K562 (cell line): ENCODE data around the gene PDCD7. TPM values are rescaled to one million over a fixed set of nuclear protein-coding genes. Genes with fewer than 3 reads are reported as not detected.
A peak's percentile ranks its signal among the peaks of the same experiment; 100 is the strongest.

Experiments
- ATAC-seq: fragments of 200-7000 bp; cut with Tn5 transposase; 3 replicates; pipeline ENCODE4 v1.9.1; 2020; ENCODE audit warnings: moderate library complexity
- BruUV-seq: library from RNA; stranded (reverse); fragments of 400-500 nt; replicated peaks from 2 replicates; lab custom pipeline; 2021; lab: Mats Ljungman, UMichigan
- CTCF ChIA-PET: fragments of 300-600 bp; formaldehyde crosslinking; extraction: SDS; loops from one replicate; lab custom pipeline; 2021; ENCODE audit warnings: low intra/inter-chr PET ratio; lab: Yijun Ruan, JAX
- POLR2A ChIA-PET: fragments of 300-600, 350-650 bp; sonication (Branson Sonifier 250); formaldehyde crosslinking; extraction: SDS; loops from one replicate; lab custom pipeline; 2021; ENCODE audit warnings: antibody characterized with exemption, inconsistent platforms; lab: Yijun Ruan, JAX
- DNase-seq, 4 experiments: peaks; one replicate each; pipeline versions ENCODE4 v3.0.0 to v3.0.0-alpha.2; 2011 to 2018; ENCODE audit warnings: low spot score in 3 of 4, mixed read lengths in 3 of 4; ENCODE audit errors: extremely low read depth in 1 of 4
- FAIRE-seq: peaks from 2 replicates; lab custom pipeline; 2011; peaks lifted over from hg19 to GRCh38; lab: Jason Lieb, UNC
- H2AFZ ChIP-seq: 2 replicates; pipeline ENCODE4 v1.6.0; 2011; ENCODE audit warnings: low read depth, low read length, control low read depth, inconsistent platforms
- H3K27ac ChIP-seq: fragments of 200-600 bp; 3 replicates; pipeline ENCODE4 v1.8.0; 2011; ENCODE audit warnings: low read depth, mild to moderate bottlenecking, control low read depth, inconsistent platforms, low read length, moderate library complexity, mixed read lengths; ENCODE audit errors: extremely low read depth
- H3K27me3 ChIP-seq, 2 experiments: fragments of 300-600 bp in 1 of 2; 2 replicates in 1 of 2; 3 replicates in 1 of 2; pipeline versions ENCODE4 v1.6.0 to v1.8.0; 2011; ENCODE audit warnings: inconsistent platforms in 2 of 2, low read length in 2 of 2, mild to moderate bottlenecking in 1 of 2, mixed read lengths in 1 of 2, moderate library complexity in 1 of 2; ENCODE audit not compliant: control insufficient read depth in 2 of 2, insufficient read depth in 2 of 2
- H3K36me3 ChIP-seq: fragments of 300-600 bp; 3 replicates; pipeline ENCODE4 v1.8.0; 2011; ENCODE audit warnings: mild to moderate bottlenecking, low read length, inconsistent platforms; ENCODE audit not compliant: control insufficient read depth, insufficient read depth
- H3K4me1 ChIP-seq, 2 experiments: fragments of 200-600 bp in 1 of 2; replicated peaks in 1 of 2; 2 replicates in 1 of 2; 3 replicates in 1 of 2; pipeline versions ENCODE4 v1.5.1 to v1.8.0; 2011; ENCODE audit warnings: inconsistent platforms in 2 of 2, low read length in 2 of 2, mild to moderate bottlenecking in 1 of 2, mixed read lengths in 1 of 2, moderate library complexity in 1 of 2; ENCODE audit not compliant: control insufficient read depth in 2 of 2, insufficient read depth in 2 of 2
- H3K4me2 ChIP-seq: 2 replicates; pipeline ENCODE4 v1.6.1; 2011; ENCODE audit warnings: low read length, control low read depth, inconsistent platforms, mixed read lengths; ENCODE audit not compliant: insufficient read depth
- H3K4me3 ChIP-seq: fragments of 200-600 bp; sonication (generic), shearing (Covaris generic); 2 replicates; pipeline ENCODE4 v1.5.1; 2016; ENCODE audit warnings: control low read depth, inconsistent platforms
- H3K79me2 ChIP-seq: fragments of 200-600 bp; 3 replicates; pipeline ENCODE4 v1.8.0; 2011; ENCODE audit warnings: low read length, inconsistent platforms; ENCODE audit not compliant: control insufficient read depth, insufficient read depth
- H3K9ac ChIP-seq, 2 experiments: 2 replicates each; pipeline versions ENCODE4 v1.6.0 to v1.6.1; 2011; ENCODE audit warnings: low read depth in 2 of 2, low read length in 2 of 2, control low read depth in 1 of 2, inconsistent platforms in 1 of 2, mild to moderate bottlenecking in 1 of 2, mixed read lengths in 1 of 2; ENCODE audit not compliant: insufficient read depth in 1 of 2
- H3K9me1 ChIP-seq: one replicate; pipeline ENCODE4 v1.6.0; 2011; ENCODE audit warnings: inconsistent platforms, mild to moderate bottlenecking, low read length, moderate library complexity; ENCODE audit not compliant: control insufficient read depth, insufficient read depth
- H3K9me3 ChIP-seq: replicated peaks from 2 replicates; pipeline ENCODE4 v1.5.1; 2011; ENCODE audit warnings: low read depth, low read length, inconsistent platforms; ENCODE audit not compliant: control insufficient read depth, insufficient read depth
- H4K20me1 ChIP-seq: replicated peaks from 2 replicates; pipeline ENCODE4 v1.6.1; 2011; ENCODE audit warnings: low read length, inconsistent platforms, mixed read lengths; ENCODE audit not compliant: control insufficient read depth, insufficient read depth
- ATF3 ChIP-seq, 2 experiments: fragments of 450-650 bp in 1 of 2; sonication (generic) in 1 of 2; formaldehyde crosslinking in 1 of 2; IDR thresholded peaks in 1 of 2; conservative IDR thresholded peaks in 1 of 2; 2 replicates each; pipeline versions ENCODE4 v1.6.1 to v1.8.1; 2016 to 2023; ENCODE audit warnings: mild to moderate bottlenecking in 2 of 2, moderate library complexity in 2 of 2, inconsistent platforms in 1 of 2, missing genetic modification reagents in 1 of 2
- BDP1 ChIP-seq: IDR thresholded peaks from 3 replicates; pipeline ENCODE4 v1.6.1; 2011; ENCODE audit not compliant: insufficient read length, insufficient read depth
- BHLHE40 ChIP-seq: IDR thresholded peaks from 2 replicates; pipeline ENCODE4 v1.6.1; 2011; ENCODE audit warnings: low read length, improper control_type of control experiment
- ESRRA ChIP-seq: fragments of 450-650 bp; IDR thresholded peaks from 2 replicates; pipeline ENCODE4 v1.6.1; 2014; ENCODE audit warnings: low read depth, mild to moderate bottlenecking, moderate library complexity, borderline replicate concordance
- NR3C1 ChIP-seq: sonication (generic); formaldehyde crosslinking; IDR thresholded peaks from 2 replicates; pipeline ENCODE4 v1.8.1; 2022; ENCODE audit warnings: missing genetic modification reagents
- PKNOX1 ChIP-seq: fragments of 450-650 bp; IDR thresholded peaks from 2 replicates; pipeline ENCODE4 v1.6.1; 2016
- PRMT5 ChIP-seq: sonication (generic); formaldehyde crosslinking; IDR thresholded peaks from 2 replicates; pipeline ENCODE4 v1.5.0; 2020; ENCODE audit warnings: missing genetic modification reagents
- RFX5 ChIP-seq: IDR thresholded peaks from 2 replicates; pipeline ENCODE4 v1.6.1; 2011; ENCODE audit warnings: low read depth, mild to moderate bottlenecking, improper control_type of control experiment, low read length
- SOX6 ChIP-seq: fragments of 450-650 bp; IDR thresholded peaks from 2 replicates; pipeline ENCODE4 v1.6.1; 2014; ENCODE audit warnings: mild to moderate bottlenecking
- SRF ChIP-seq, 2 experiments: fragments of 250-450, 450-650 bp in 1 of 2; sonication (Bioruptor Pico) in 1 of 2; sonication (generic) in 1 of 2; formaldehyde crosslinking; IDR thresholded peaks; 2 replicates each; pipeline versions ENCODE4 v1.5.0 to v1.5.1; 2020 to 2022; ENCODE audit warnings: mild to moderate bottlenecking in 1 of 2, missing genetic modification reagents in 1 of 2
- TARDBP ChIP-seq: fragments of 450-650 bp; IDR thresholded peaks from 2 replicates; pipeline ENCODE4 v1.6.1; 2016
- TCF3 ChIP-seq: sonication (generic); formaldehyde crosslinking; IDR thresholded peaks from 2 replicates; pipeline ENCODE4 v1.4.0; 2020; ENCODE audit warnings: mild to moderate bottlenecking, missing genetic modification reagents
- TEAD4 ChIP-seq, 2 experiments: sonication (generic) in 1 of 2; formaldehyde crosslinking in 1 of 2; IDR thresholded peaks; 2 replicates each; pipeline versions ENCODE4 v1.6.1 to v1.8.0; 2012 to 2022; ENCODE audit warnings: borderline replicate concordance in 1 of 2, inconsistent platforms in 1 of 2, low read length in 1 of 2, mild to moderate bottlenecking in 1 of 2, missing genetic modification reagents in 1 of 2
- ZFP36 ChIP-seq: fragments of 150-350 bp; IDR thresholded peaks from 2 replicates; pipeline ENCODE4 v1.6.1; 2018; ENCODE audit warnings: low read length, low read depth; ENCODE audit not compliant: partially characterized antibody
- ZNF280B ChIP-seq: fragments of 250-450 bp; sonication (Bioruptor Pico); IDR thresholded peaks from 2 replicates; pipeline ENCODE4 v1.5.1; 2021; ENCODE audit warnings: mild to moderate bottlenecking
- ZNF436 ChIP-seq: fragments of 250-450, 450-650 bp; sonication (Bioruptor Pico); formaldehyde crosslinking; IDR thresholded peaks from 2 replicates; pipeline ENCODE4 v1.7.0; 2020; ENCODE audit warnings: mild to moderate bottlenecking
- ZNF740 ChIP-seq, 3 experiments: fragments of 200-800 bp in 1 of 3; sonication (Bioruptor generic) in 1 of 3; sonication (generic) in 1 of 3; formaldehyde crosslinking in 1 of 3; IDR thresholded peaks; 2 replicates each; pipeline versions ENCODE4 v1.6.1 to v1.8.0; 2016 to 2022; ENCODE audit warnings: mild to moderate bottlenecking in 2 of 3, missing compliant biosample characterization in 2 of 3, missing genetic modification characterization in 2 of 3, missing genetic modification reagents in 1 of 3
- WGBS: fragments of 100-300 bp; shearing (Covaris generic); methylation state at CpG from one replicate; pipeline ENCODE4 v1.1.6; 2016; ENCODE audit warnings: low coverage, mixed read lengths; ENCODE audit not compliant: insufficient coverage; ENCODE audit errors: missing lambda C conversion rate; 5-methylcytosine and 5-hydroxymethylcytosine counted together
- in situ Hi-C: fragments of 300-500 bp; cut with MboI; formaldehyde crosslinking; loops from 4 replicates; pipeline ENCODE4 v1.15.0; 2018; ENCODE audit warnings: inconsistent platforms, mixed read lengths
- intact Hi-C: fragments of 100-400 bp; cut with micrococcal nuclease; formaldehyde crosslinking; loops from 2 replicates; pipeline ENCODE4 v1.14.2; 2022
- polyA plus RNA-seq, 8 experiments: library from polyadenylated mRNA; depleted of rRNA in 4 of 8; stranded (reverse) in 5 of 8; unstranded in 3 of 8; fragments of >200 nt; fragmentation: Nextera tagmentation in 2 of 8; fragmentation: Illumina TruSeq in 1 of 8; extraction: Ambion mirVana in 2 of 8; extraction: Trizol in 1 of 8; gene quantifications; 2 replicates each; pipeline versions ENCODE4 v1.2.1 to v1.2.3, GENCODE V29; 2011 to 2014; ENCODE audit warnings: inconsistent platforms in 1 of 8, missing spikeins in 1 of 8
- total RNA-seq, 7 experiments: library from RNA; depleted of rRNA in 6 of 7; stranded (reverse); fragments of >200 nt in 6 of 7; fragmentation: Illumina TruSeq in 2 of 7; extraction: Trizol in 2 of 7; gene quantifications; 2 replicates each; pipeline versions ENCODE4 v1.2.1 to v1.2.3, GENCODE V29; 2011 to 2021; ENCODE audit warnings: low replicate concordance in 1 of 7

Gene PDCD7
- total and polyA plus RNA-seq, 9 of the 15 experiments (the other 6 are each of a cell fraction or from before 2014, with no cell fraction given), result 11.8 to 30.2 (median 18.8) TPM

DNA sequence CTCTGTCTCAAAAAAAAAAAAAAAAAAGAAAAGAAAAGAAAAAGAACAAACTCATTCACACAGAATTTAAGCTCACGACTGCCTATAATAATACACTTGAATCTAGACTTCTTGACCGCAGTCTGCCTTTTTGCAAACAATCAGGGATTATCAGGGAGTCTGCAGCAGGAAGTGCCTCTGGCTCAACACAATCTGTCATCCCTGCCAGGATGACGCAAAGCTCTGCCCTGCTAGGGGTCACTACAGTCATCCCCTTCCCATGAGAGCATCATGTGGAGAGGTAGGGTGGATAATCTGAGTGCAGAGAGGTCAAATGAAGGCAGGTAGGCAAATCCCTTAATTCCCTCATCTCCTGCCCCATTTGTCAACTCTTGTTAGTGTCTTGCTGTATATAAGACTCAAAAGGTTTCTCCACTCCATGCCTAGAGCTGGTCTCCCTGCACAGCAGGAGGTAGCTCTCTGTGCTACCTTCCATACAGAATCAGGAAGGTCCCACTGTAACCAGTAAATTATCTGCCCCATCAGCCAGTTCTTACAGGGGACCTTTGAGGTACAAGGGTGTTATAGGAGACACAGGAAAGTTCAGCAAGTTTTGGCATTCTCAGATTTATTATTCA is 22.8 kb downstream of the PDCD7 start:
- ChIA-PET POLR2A (interaction anchor here (0.7 to 2.4 kb wide), 7 partner anchors 9 to 194 kb away, joined by 3 to 7 read pairs (median 3); partner anchors contain the start of gene RNU5B-1), CTCF (no interaction called here)
- Histone ChIP-seq H3K27ac (no peak overlapping the region), H3K79me2 (no peaks in the 10 kb centered on the region), H3K36me3 (peaks cover 27% of the 10 kb centered on the region), H3K4me2 (no peak overlapping the region), H2AFZ (no peak overlapping the region), H4K20me1 (no peaks in the 10 kb centered on the region; the same call in 1 of the 2 replicates), H3K9ac (no peak overlapping the region), H3K9me3 (no peaks in the 10 kb centered on the region), H3K27me3 (no peaks in the 10 kb centered on the region), H3K4me1 (peaks cover 0 to 4% of the 10 kb centered on the region in 2 experiments; a peak in 1 of 5 replicates), H3K4me3 (no peak overlapping the region), H3K9me1 (no peaks in the 10 kb centered on the region)
- ATAC-seq (peak; percentile 75), DNase-seq (peak in 2 of 4 experiments; percentile 27 to 46), FAIRE-seq (peak; percentile 15)
- intact Hi-C loops, result no loop called here
- no TSS peak for BruUV-seq
- 10% methylated on average over 3 of the region's 3 CpGs for WGBS
- in situ Hi-C loops, result no loop called here
- TF ChIP-seq TEAD4 (IDR thresholded peaks at IDR 0.05; ENCODE audit: low read length) (peak; percentile 40; the same call in 1 of the 2 replicates), TEAD4 (CRISPR knock-in tag; IDR thresholded peaks at IDR 0.05; ENCODE audit: borderline replicate concordance) (no peak), ZNF436 (no peak), TARDBP (no peak), TCF3 (CRISPR knock-in tag) (peak; percentile 72), ZNF740 (CRISPR knock-in tag; IDR thresholded peaks at IDR 0.05) (no peak), ZNF740 (tag; IDR thresholded peaks at IDR 0.05) (no peak), BHLHE40 (no peak), NR3C1 (CRISPR knock-in tag) (no peak), SOX6 (0 out of 2 replicates have a peak, but pooled peaks have one; percentile 35), ZNF280B (CRISPR knock-in tag) (no peak), SRF (CRISPR knock-in tag; IDR thresholded peaks at IDR 0.05) (no peak), ESRRA (no peak; the same call in 1 of the 2 replicates), BDP1 (no peak), ATF3 (IDR thresholded peaks at IDR 0.05) (peak; percentile 79), ATF3 (CRISPR knock-in tag; conservative IDR thresholded peaks at IDR 0.05) (no peak), ZFP36 (peak; percentile 41), RFX5 (no peak), PKNOX1 (peak; percentile 65; the same call in 1 of the 2 replicates), PRMT5 (CRISPR knock-in tag) (no peak)
